Small intestine (tissue), 7 donors: ENCODE data around the gene SEC61A2. TPM values are rescaled to one million over a fixed set of nuclear protein-coding genes. Genes with fewer than 3 reads are reported as not detected.
"Not testable (repeated sequence)": the region's sequence is repeated elsewhere in the genome, so short reads cannot be mapped to it uniquely, and the experiment has no call there.

Experiments
- DNase-seq, 2 donors: peaks; one replicate each; pipeline versions ENCODE4 v3.0.0 to v3.0.0-alpha.2; 2013
- FAIRE-seq: peaks from 2 replicates; lab custom pipeline; 2012; peaks lifted over from hg19 to GRCh38; lab: Jason Lieb, UNC
- H3K27ac ChIP-seq, 3 donors: one replicate each; pipeline ENCODE4 v1.5.1; 2013; ENCODE audit warnings: low read length in 2 of 3, mild to moderate bottlenecking in 2 of 3, control low read depth in 1 of 3, inconsistent platforms in 1 of 3, low read depth in 1 of 3, moderate library complexity in 1 of 3
- H3K27me3 ChIP-seq, 3 donors: one replicate each; pipeline ENCODE4 v1.6.1; 2013; ENCODE audit warnings: low read length in 3 of 3, inconsistent platforms in 1 of 3; ENCODE audit not compliant: control insufficient read depth in 3 of 3, insufficient read depth in 3 of 3
- H3K36me3 ChIP-seq, 3 donors: one replicate each; pipeline ENCODE4 v1.6.1; 2013; ENCODE audit warnings: low read length in 3 of 3, inconsistent platforms in 1 of 3, low read depth in 1 of 3, mild to moderate bottlenecking in 1 of 3, moderate library complexity in 1 of 3; ENCODE audit not compliant: control insufficient read depth in 3 of 3, insufficient read depth in 2 of 3
- H3K4me1 ChIP-seq, 3 donors: one replicate each; pipeline ENCODE4 v1.6.1; 2013; ENCODE audit warnings: low read length in 2 of 3, inconsistent platforms in 1 of 3, low read depth in 1 of 3, mild to moderate bottlenecking in 1 of 3, moderate library complexity in 1 of 3; ENCODE audit not compliant: control insufficient read depth in 3 of 3, insufficient read depth in 2 of 3
- H3K4me3 ChIP-seq, 3 donors: one replicate each; pipeline ENCODE4 v1.5.1; 2013; ENCODE audit warnings: low read length in 3 of 3, control low read depth in 1 of 3, inconsistent platforms in 1 of 3, low read depth in 1 of 3, mild to moderate bottlenecking in 1 of 3, moderate library complexity in 1 of 3
- H3K9me3 ChIP-seq, 2 donors: one replicate each; pipeline ENCODE4 v1.6.1; 2013; ENCODE audit warnings: low read depth in 1 of 2, low read length in 1 of 2; ENCODE audit not compliant: control insufficient read depth in 2 of 2, insufficient read depth in 1 of 2
- WGBS, 3 donors: extraction: QIAGEN DNeasy Blood & Tissue Kit; methylation state at CpG; one replicate each; pipeline ENCODE4 v1.1.7; 2013; 5-methylcytosine and 5-hydroxymethylcytosine counted together
- polyA plus RNA-seq, 4 donors: library from polyadenylated mRNA; stranded (reverse) in 3 of 4; unstranded in 1 of 4; fragments of 200-250 nt in 3 of 4; fragments of 120-200 nt in 1 of 4; gene quantifications; one replicate each; pipeline versions ENCODE4 v1.2.1 to v1.2.3, GENCODE V29; 2013
- donor health status: healthy with polysubstance abuse.
- donor health status: control.
- donor health status: control.
- donor health status: Bipolar disorder and iron deficiency.
- donor health status: healthy.

SEC61A2 gene
- polyA plus RNA-seq, 4 donors, result 1.4 to 7.4 (median 2.8) TPM

- Histone ChIP-seq H3K9me3 (no peaks in the 10 kb centered on the region), H3K4me3 (no peak overlapping the region), H3K27ac (no peak overlapping the region), H3K27me3 (no peaks in the 10 kb centered on the region), H3K36me3 (peaks cover 0 to 33% (median 15%) of the 10 kb centered on the region in 3 donors), H3K4me1 (no peaks in the 10 kb centered on the region)
- no peak for FAIRE-seq
- WGBS, 3 donors, result 91 to 97% (median 96%) methylated on average over 12 of the region's 12 CpGs
- no peak for DNase-seq
Observed at GRCh38 chr10:12164085-12164484, 34.6 kb downstream of the SEC61A2 start.

- 82 to 85% (median 83%) methylated on average over 3 of the region's 3 CpGs for WGBS, 3 donors
- peaks cover 0 to 32% (median 15%) of the 10 kb centered on the region in 3 donors for H3K36me3 ChIP-seq
Observed at GRCh38 chr10:12165036-12165435, 35.6 kb downstream of the SEC61A2 start.

GRCh38 chr10:12165999-12166775 lies 36.7 kb downstream of the SEC61A2 start:
- no peaks in the 10 kb centered on the region for H3K4me1 ChIP-seq
- no peak overlapping the region for H3K27ac ChIP-seq
- no peaks in the 10 kb centered on the region for H3K9me3 ChIP-seq
- WGBS, 3 donors, result 86 to 93% (median 92%) methylated on average over 6 of the region's 6 CpGs
- no peaks in the 10 kb centered on the region for H3K27me3 ChIP-seq
- peaks cover 0 to 32% (median 18%) of the 10 kb centered on the region in 3 donors for H3K36me3 ChIP-seq
- DNase-seq, result no peak
- no peak overlapping the region for H3K4me3 ChIP-seq
- FAIRE-seq, result no peak

More at GRCh38 chr10:12165036-12165435, 35.6 kb downstream of the SEC61A2 start:
- Histone ChIP-seq H3K4me3 (no peak overlapping the region), H3K27ac (no peak overlapping the region), H3K4me1 (no peaks in the 10 kb centered on the region), H3K27me3 (no peaks in the 10 kb centered on the region), H3K9me3 (no peaks in the 10 kb centered on the region)
- FAIRE-seq, result no peak
- no peak for DNase-seq

GRCh38 chr10:12171512-12171911 lies 42.0 kb downstream of the SEC61A2 start:
- not testable (repeated sequence) for FAIRE-seq, H3K4me1 ChIP-seq, H3K9me3 ChIP-seq, H3K4me3 ChIP-seq, H3K27ac ChIP-seq, H3K27me3 ChIP-seq, DNase-seq
- peaks cover 2 to 49% (median 17%) of the 10 kb centered on the region in 3 donors for H3K36me3 ChIP-seq
- 89 to 97% (median 91%) methylated on average over 6 of the region's 6 CpGs for WGBS, 3 donors

- Histone ChIP-seq H3K4me1 (peaks cover 0 to 4% (median 0%) of the 10 kb centered on the region in 3 donors), H3K27me3 (no peaks in the 10 kb centered on the region), H3K4me3 (no peak overlapping the region), H3K9me3 (no peaks in the 10 kb centered on the region), H3K36me3 (peaks cover 12 to 50% (median 13%) of the 10 kb centered on the region in 3 donors), H3K27ac (no peak overlapping the region)
- no peak for FAIRE-seq
- DNase-seq, result no peak
- WGBS, 3 donors, result 91 to 97% (median 95%) methylated on average over 9 of the region's 9 CpGs
Observed at GRCh38 chr10:12177642-12178041, 48.2 kb downstream of the SEC61A2 start.

GRCh38 chr10:12179606-12180170 lies 50.2 kb downstream of the SEC61A2 start:
- no peaks in the 10 kb centered on the region for H3K27me3 ChIP-seq
- 83 to 88% (median 87%) methylated on average over 4 of the region's 4 CpGs for WGBS, 3 donors
- no peak overlapping the region for H3K27ac ChIP-seq
- peaks cover 0 to 4% (median 0%) of the 10 kb centered on the region in 3 donors for H3K4me1 ChIP-seq
- DNase-seq (no peak), FAIRE-seq (no peak)
- H3K36me3 ChIP-seq, result peaks cover 9 to 32% (median 13%) of the 10 kb centered on the region in 3 donors
- no peaks in the 10 kb centered on the region for H3K9me3 ChIP-seq
- H3K4me3 ChIP-seq, result no peak overlapping the region

GRCh38 chr10:12180221-12180974 lies 50.9 kb downstream of the SEC61A2 start:
- FAIRE-seq, result no peak
- WGBS, 3 donors, result 36 to 66% (median 60%) methylated on average over 9 of the region's 9 CpGs

More at GRCh38 chr10:12180221-12180974, 50.9 kb downstream of the SEC61A2 start:
- Histone ChIP-seq H3K9me3 (no peaks in the 10 kb centered on the region), H3K36me3 (peaks cover 6 to 30% (median 13%) of the 10 kb centered on the region in 3 donors), H3K4me3 (no peak overlapping the region), H3K27ac (no peak overlapping the region), H3K4me1 (peaks cover 0 to 4% (median 0%) of the 10 kb centered on the region in 3 donors), H3K27me3 (no peaks in the 10 kb centered on the region)
- DNase-seq, result peak in 1 of 2 donors; percentile 49
